WTC11 (cell line): ENCODE results near the gene PVALB. TPM values are rescaled to one million over a fixed set of nuclear protein-coding genes. Genes with fewer than 3 reads are reported as not detected.

Experiments
- ATAC-seq: fragments of 200-7000 bp; cut with Tn5 transposase; 2 replicates; pipeline ENCODE4 v1.10.0; 2021; ENCODE audit warnings: mild to moderate bottlenecking, moderate library complexity
- CTCF ChIA-PET: fragments of 300-600 bp; sonication (Branson Sonifier 250); formaldehyde crosslinking; loops from one replicate; lab custom pipeline; 2021; ENCODE audit warnings: antibody characterized with exemption; lab: Charles Lee
- POLR2A ChIA-PET: fragments of 350-600 bp; sonication (Branson Sonifier 250); formaldehyde crosslinking; loops from one replicate; lab custom pipeline; 2021; ENCODE audit warnings: antibody characterized with exemption; lab: Charles Lee
- DNase-seq: peaks from one replicate; pipeline ENCODE4 v3.0.0; 2021; ENCODE audit warnings: low spot score
- H3K27ac Mint-ChIP-seq: 2 replicates; pipeline ENCODE4 v1.8.0; 2021; ENCODE audit warnings: mixed read lengths
- H3K27me3 Mint-ChIP-seq: 2 replicates; pipeline ENCODE4 v1.8.0; 2021; ENCODE audit warnings: low read depth, mild to moderate bottlenecking, moderate library complexity, mixed read lengths
- H3K36me3 Mint-ChIP-seq: 2 replicates; pipeline ENCODE4 v1.8.0; 2021; ENCODE audit warnings: mixed read lengths
- H3K4me1 Mint-ChIP-seq: 2 replicates; pipeline ENCODE4 v1.8.0; 2022; ENCODE audit warnings: mixed read lengths
- H3K4me3 Mint-ChIP-seq: 2 replicates; pipeline ENCODE4 v1.8.0; 2021; ENCODE audit warnings: mild to moderate bottlenecking, moderate library complexity, mixed read lengths
- H3K9me3 Mint-ChIP-seq: 2 replicates; pipeline ENCODE4 v1.8.0; 2021; ENCODE audit warnings: mixed read lengths
- CREM ChIP-seq: sonication (generic); formaldehyde crosslinking; IDR thresholded peaks from 2 replicates; pipeline ENCODE4 v1.8.1; 2022; ENCODE audit warnings: mild to moderate bottlenecking, missing genetic modification reagents, moderate library complexity
- EMX1 ChIP-seq: fragments of 250-450 bp; sonication (Bioruptor Pico); IDR thresholded peaks from 2 replicates; pipeline ENCODE4 v1.8.0; 2021; ENCODE audit warnings: mild to moderate bottlenecking
- FOXJ3 ChIP-seq: sonication (generic); formaldehyde crosslinking; IDR thresholded peaks from 2 replicates; pipeline ENCODE4 v1.9.0; 2021; ENCODE audit warnings: missing genetic modification reagents, mild to moderate bottlenecking, borderline replicate concordance
- KAT7 ChIP-seq: sonication (generic); formaldehyde crosslinking; IDR thresholded peaks from 2 replicates; pipeline ENCODE4 v1.8.1; 2023; ENCODE audit warnings: missing genetic modification reagents, mild to moderate bottlenecking, borderline replicate concordance
- SMAD4 ChIP-seq: sonication (generic); formaldehyde crosslinking; IDR thresholded peaks from 2 replicates; pipeline ENCODE4 v1.8.0; 2022; ENCODE audit warnings: mild to moderate bottlenecking, missing genetic modification reagents
- ZNF138 ChIP-seq: sonication (generic); formaldehyde crosslinking; conservative IDR thresholded peaks from 2 replicates; pipeline ENCODE4 v1.8.1; 2022; ENCODE audit warnings: mild to moderate bottlenecking, moderate library complexity, missing genetic modification reagents
- ZNF263 ChIP-seq: sonication (generic); formaldehyde crosslinking; IDR thresholded peaks from 2 replicates; pipeline ENCODE4 v1.8.1; 2022; ENCODE audit warnings: low read depth, mild to moderate bottlenecking, moderate library complexity, missing genetic modification reagents
- total RNA-seq: library from RNA; stranded (reverse); gene quantifications from 3 replicates; pipeline ENCODE4 v1.2.3, GENCODE V29; 2021
- TF ChIP-seq, protein P1 (sequence below): sonication (generic); formaldehyde crosslinking; IDR thresholded peaks from 2 replicates; pipeline ENCODE4 v1.8.0; 2023; ENCODE audit warnings: mild to moderate bottlenecking, missing genetic modification reagents
- TF ChIP-seq, protein P2 (sequence below): sonication (generic); formaldehyde crosslinking; IDR thresholded peaks from 2 replicates; pipeline ENCODE4 v1.8.1; 2023; ENCODE audit warnings: mild to moderate bottlenecking, missing genetic modification reagents, moderate library complexity
- TF ChIP-seq, protein P3 (sequence below): sonication (generic); formaldehyde crosslinking; IDR thresholded peaks from 2 replicates; pipeline ENCODE4 v1.8.1; 2023; ENCODE audit warnings: mild to moderate bottlenecking, missing genetic modification reagents
- TF ChIP-seq, protein P4 (sequence below): sonication (generic); formaldehyde crosslinking; conservative IDR thresholded peaks from 2 replicates; pipeline ENCODE4 v1.8.1; 2022; ENCODE audit warnings: mild to moderate bottlenecking, missing genetic modification reagents
- TF ChIP-seq, protein P5 (sequence below): fragments of 250-450 bp; sonication (Bioruptor Pico); IDR thresholded peaks from 2 replicates; pipeline ENCODE4 v1.9.0; 2021; ENCODE audit warnings: moderate library complexity, mild to moderate bottlenecking, inconsistent platforms, borderline replicate concordance
- TF ChIP-seq, protein P6 (sequence below): sonication (generic); formaldehyde crosslinking; IDR thresholded peaks from 2 replicates; pipeline ENCODE4 v1.8.0; 2023; ENCODE audit warnings: missing genetic modification reagents
- TF ChIP-seq, protein P7 (sequence below): sonication (generic); formaldehyde crosslinking; IDR thresholded peaks from 2 replicates; pipeline ENCODE4 v1.8.1; 2022; ENCODE audit warnings: mild to moderate bottlenecking, moderate library complexity, missing genetic modification reagents

Gene PVALB
- total RNA-seq, 1 experiment from 2014 or later: 2.7 TPM

DNA sequence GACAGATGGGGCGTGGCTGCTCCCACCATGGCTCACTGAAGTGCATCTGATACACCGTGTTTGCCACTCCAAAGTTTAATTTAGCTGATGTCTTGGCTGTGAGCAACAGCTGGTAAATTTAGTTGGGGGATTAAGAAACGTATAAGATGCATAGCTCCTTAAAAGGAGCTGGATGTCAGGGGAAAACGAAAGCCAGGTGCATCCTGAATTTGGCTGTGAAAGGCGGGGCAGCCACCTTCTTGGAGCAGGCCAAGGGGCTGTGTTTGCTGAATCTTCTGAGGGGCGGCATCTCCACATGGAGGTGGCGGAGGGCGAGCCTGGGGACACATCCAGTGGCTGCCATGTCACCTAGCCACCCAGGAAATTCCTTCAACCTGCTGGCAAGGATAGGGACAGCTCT lies 23.3 kb upstream of the PVALB start (continued):
- TF ChIP-seq EMX1 (CRISPR knock-in tag) (no peak), ZNF263 (CRISPR knock-in tag) (no peak), ZNF138 (no peak)
- TF ChIP-seq, all 79 proteins: peak for 0

DNA sequence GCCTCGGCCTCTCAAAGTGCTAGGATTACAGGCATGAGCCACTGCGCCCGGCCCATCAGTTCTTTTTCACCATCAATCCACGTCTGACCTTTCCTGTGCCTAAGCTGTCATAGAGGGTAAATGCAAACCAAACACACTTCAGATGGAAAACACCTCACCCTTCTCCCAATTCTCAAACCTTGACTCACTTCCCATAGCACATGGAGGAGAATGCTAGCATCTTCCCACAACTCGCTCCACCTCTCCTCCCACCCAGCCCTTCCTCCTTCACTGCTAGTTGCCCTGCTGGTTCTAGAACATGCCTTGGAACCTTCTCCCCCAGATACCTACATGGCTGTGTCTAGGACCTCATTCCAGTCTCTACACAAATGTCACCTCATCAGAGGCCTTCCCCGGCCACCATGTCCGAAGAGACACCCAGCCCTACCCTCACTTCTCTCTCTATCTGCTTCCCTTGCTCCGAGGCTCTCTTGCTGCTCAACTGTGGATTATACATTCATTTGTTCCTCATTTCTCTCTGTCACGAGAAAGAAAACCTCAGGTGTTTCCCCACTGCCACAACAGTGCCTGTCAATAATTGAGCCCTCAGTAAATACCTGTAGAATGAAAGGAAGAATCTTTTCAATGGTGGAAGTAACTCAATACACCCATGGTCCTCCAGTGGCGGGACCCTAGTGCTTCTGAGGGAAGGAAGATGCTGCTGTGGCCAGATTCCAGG lies 22.7 kb upstream of the PVALB start:
- POLR2A ChIA-PET: no interaction called here
- peaks cover 14% of the 10 kb centered on the region for H3K27me3 Mint-ChIP-seq
- CTCF ChIA-PET: interaction anchor here (1.3 kb wide), 1 partner anchor 17 kb away, joined by 5 read pairs; no protein-coding TSS in a partner anchor

DNA sequence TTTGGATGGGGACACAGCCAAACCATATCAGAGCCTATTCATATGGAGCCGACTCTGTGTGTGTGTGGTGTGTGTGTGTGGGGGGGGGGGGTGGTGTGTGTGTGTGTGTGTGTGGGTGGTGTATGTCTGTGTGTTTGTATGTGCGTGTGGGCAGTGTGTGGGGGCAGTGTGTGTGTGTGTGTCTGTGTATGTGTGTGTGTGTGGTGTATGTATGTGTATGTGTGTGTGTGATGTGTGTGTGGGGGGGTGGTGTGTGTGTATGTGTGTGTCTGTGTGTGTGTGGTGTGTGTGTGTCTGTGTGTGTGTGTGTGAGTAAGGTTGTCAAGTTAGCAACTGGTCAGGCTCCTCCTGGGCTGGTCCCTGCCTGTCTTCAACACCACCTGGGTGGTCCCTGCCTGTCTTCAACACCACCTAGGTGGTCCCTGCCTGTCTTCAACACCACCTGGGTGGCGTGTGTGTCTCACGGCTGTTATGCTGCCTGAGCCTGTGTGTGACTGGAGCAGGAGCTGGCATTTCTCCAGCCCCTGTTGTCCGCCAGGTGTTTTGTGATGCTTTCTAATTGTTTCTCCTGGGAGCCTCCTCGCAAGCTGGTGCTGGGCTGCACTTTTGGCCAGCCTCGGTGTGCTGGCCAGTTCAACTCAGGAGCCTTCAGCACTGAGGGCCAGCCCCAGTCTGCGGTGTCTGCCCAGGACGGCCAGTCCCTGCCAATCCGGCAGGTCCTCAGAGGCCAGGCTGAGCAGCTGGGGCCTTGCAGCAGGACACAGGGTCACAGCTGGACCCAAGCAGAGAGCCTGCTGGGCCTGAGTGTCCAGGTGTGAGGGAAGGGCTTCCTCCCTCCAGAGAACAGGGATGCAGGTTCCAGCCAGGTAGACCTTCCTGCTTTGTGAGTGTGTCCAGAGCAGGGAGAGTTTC lies 21.5 kb upstream of the PVALB start:
- Mint-ChIP-seq H3K4me1 (no peaks in the 10 kb centered on the region), H3K27ac (no peak overlapping the region), H3K4me3 (no peak overlapping the region), H3K36me3 (no peaks in the 10 kb centered on the region), H3K27me3 (peaks cover 14% of the 10 kb centered on the region), H3K9me3 (peaks cover 19% of the 10 kb centered on the region)
- no peak for DNase-seq
- TF ChIP-seq, protein P1, sequence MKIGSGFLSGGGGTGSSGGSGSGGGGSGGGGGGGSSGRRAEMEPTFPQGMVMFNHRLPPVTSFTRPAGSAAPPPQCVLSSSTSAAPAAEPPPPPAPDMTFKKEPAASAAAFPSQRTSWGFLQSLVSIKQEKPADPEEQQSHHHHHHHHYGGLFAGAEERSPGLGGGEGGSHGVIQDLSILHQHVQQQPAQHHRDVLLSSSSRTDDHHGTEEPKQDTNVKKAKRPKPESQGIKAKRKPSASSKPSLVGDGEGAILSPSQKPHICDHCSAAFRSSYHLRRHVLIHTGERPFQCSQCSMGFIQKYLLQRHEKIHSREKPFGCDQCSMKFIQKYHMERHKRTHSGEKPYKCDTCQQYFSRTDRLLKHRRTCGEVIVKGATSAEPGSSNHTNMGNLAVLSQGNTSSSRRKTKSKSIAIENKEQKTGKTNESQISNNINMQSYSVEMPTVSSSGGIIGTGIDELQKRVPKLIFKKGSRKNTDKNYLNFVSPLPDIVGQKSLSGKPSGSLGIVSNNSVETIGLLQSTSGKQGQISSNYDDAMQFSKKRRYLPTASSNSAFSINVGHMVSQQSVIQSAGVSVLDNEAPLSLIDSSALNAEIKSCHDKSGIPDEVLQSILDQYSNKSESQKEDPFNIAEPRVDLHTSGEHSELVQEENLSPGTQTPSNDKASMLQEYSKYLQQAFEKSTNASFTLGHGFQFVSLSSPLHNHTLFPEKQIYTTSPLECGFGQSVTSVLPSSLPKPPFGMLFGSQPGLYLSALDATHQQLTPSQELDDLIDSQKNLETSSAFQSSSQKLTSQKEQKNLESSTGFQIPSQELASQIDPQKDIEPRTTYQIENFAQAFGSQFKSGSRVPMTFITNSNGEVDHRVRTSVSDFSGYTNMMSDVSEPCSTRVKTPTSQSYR (CRISPR knock-in tag): no peak
- TF ChIP-seq, protein P2, sequence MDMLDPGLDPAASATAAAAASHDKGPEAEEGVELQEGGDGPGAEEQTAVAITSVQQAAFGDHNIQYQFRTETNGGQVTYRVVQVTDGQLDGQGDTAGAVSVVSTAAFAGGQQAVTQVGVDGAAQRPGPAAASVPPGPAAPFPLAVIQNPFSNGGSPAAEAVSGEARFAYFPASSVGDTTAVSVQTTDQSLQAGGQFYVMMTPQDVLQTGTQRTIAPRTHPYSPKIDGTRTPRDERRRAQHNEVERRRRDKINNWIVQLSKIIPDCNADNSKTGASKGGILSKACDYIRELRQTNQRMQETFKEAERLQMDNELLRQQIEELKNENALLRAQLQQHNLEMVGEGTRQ (CRISPR knock-in tag): no peak
- TF ChIP-seq, protein P3, sequence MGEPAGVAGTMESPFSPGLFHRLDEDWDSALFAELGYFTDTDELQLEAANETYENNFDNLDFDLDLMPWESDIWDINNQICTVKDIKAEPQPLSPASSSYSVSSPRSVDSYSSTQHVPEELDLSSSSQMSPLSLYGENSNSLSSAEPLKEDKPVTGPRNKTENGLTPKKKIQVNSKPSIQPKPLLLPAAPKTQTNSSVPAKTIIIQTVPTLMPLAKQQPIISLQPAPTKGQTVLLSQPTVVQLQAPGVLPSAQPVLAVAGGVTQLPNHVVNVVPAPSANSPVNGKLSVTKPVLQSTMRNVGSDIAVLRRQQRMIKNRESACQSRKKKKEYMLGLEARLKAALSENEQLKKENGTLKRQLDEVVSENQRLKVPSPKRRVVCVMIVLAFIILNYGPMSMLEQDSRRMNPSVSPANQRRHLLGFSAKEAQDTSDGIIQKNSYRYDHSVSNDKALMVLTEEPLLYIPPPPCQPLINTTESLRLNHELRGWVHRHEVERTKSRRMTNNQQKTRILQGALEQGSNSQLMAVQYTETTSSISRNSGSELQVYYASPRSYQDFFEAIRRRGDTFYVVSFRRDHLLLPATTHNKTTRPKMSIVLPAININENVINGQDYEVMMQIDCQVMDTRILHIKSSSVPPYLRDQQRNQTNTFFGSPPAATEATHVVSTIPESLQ (CRISPR knock-in tag): no peak
- TF ChIP-seq SMAD4 (CRISPR knock-in tag) (no peak), CREM (CRISPR knock-in tag) (no peak)
- TF ChIP-seq, protein P4, sequence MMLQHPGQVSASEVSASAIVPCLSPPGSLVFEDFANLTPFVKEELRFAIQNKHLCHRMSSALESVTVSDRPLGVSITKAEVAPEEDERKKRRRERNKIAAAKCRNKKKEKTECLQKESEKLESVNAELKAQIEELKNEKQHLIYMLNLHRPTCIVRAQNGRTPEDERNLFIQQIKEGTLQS (CRISPR knock-in tag): no peak
- TF ChIP-seq, protein P5, sequence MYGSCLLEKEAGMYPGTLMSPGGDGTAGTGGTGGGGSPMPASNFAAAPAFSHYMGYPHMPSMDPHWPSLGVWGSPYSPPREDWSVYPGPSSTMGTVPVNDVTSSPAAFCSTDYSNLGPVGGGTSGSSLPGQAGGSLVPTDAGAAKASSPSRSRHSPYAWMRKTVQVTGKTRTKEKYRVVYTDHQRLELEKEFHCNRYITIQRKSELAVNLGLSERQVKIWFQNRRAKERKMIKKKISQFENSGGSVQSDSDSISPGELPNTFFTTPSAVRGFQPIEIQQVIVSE (CRISPR knock-in tag): no peak
- TF ChIP-seq, protein P6, sequence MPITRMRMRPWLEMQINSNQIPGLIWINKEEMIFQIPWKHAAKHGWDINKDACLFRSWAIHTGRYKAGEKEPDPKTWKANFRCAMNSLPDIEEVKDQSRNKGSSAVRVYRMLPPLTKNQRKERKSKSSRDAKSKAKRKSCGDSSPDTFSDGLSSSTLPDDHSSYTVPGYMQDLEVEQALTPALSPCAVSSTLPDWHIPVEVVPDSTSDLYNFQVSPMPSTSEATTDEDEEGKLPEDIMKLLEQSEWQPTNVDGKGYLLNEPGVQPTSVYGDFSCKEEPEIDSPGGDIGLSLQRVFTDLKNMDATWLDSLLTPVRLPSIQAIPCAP (CRISPR knock-in tag): no peak
- CTCF ChIA-PET: interaction anchor here (1.3 kb wide), 1 partner anchor 18 kb away, joined by 5 read pairs; no protein-coding TSS in a partner anchor
- ATAC-seq: no peak
- POLR2A ChIA-PET: no interaction called here

More for the DNA sequence above, 22.7 kb upstream of the PVALB start:
- TF ChIP-seq KAT7: no peak
- TF ChIP-seq, protein P7, sequence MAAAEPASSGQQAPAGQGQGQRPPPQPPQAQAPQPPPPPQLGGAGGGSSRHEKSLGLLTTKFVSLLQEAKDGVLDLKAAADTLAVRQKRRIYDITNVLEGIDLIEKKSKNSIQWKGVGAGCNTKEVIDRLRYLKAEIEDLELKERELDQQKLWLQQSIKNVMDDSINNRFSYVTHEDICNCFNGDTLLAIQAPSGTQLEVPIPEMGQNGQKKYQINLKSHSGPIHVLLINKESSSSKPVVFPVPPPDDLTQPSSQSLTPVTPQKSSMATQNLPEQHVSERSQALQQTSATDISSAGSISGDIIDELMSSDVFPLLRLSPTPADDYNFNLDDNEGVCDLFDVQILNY: no peak
- TF ChIP-seq FOXJ3: no peak
- Mint-ChIP-seq H3K27ac (no peak overlapping the region; the same call in 1 of the 2 replicates), H3K36me3 (no peaks in the 10 kb centered on the region), H3K4me1 (no peaks in the 10 kb centered on the region), H3K4me3 (no peak overlapping the region), H3K9me3 (peaks cover 17% of the 10 kb centered on the region)
- DNase-seq (no peak), ATAC-seq (no peak)
